DND-41 (cell line): Measurements from ENCODE around the gene BAZ1A.

Experiments
- ATAC-seq: fragments of 200-7000 bp; cut with Tn5 transposase; 3 replicates; pipeline ENCODE4 v1.9.1; 2021; ENCODE audit warnings: low read depth; ENCODE audit not compliant: insufficient read depth
- DNase-seq: peaks from one replicate; pipeline ENCODE4 v3.0.0-alpha.2; 2020
- H2AFZ ChIP-seq: 2 replicates; pipeline ENCODE4 v1.6.0; 2012; ENCODE audit warnings: low read depth, low read length
- H3K27ac ChIP-seq: 2 replicates; pipeline ENCODE4 v1.5.1; 2012; ENCODE audit warnings: low read length, inconsistent platforms
- H3K27me3 ChIP-seq: fragments of 200-600 bp; sonication (generic); 2 replicates; pipeline ENCODE4 v1.6.0; 2012; ENCODE audit warnings: low read length, mild to moderate bottlenecking, inconsistent platforms; ENCODE audit not compliant: insufficient read depth, poor library complexity
- H3K36me3 ChIP-seq: 2 replicates; pipeline ENCODE4 v1.5.1; 2012; ENCODE audit warnings: low read length, inconsistent platforms; ENCODE audit not compliant: insufficient read depth
- H3K4me1 ChIP-seq: 2 replicates; pipeline ENCODE4 v1.5.1; 2012; ENCODE audit warnings: mild to moderate bottlenecking, low read length; ENCODE audit not compliant: insufficient read depth
- H3K4me2 ChIP-seq: 2 replicates; pipeline ENCODE4 v1.6.0; 2012; ENCODE audit warnings: mild to moderate bottlenecking, moderate library complexity, low read length, inconsistent platforms; ENCODE audit not compliant: insufficient read depth
- H3K4me3 ChIP-seq, 2 experiments: fragments of 200-600 bp in 1 of 2; shearing (Covaris generic) in 1 of 2; 2 replicates each; pipeline ENCODE4 v1.5.1; 2012 to 2016; ENCODE audit warnings: inconsistent platforms in 2 of 2, low read length in 2 of 2, mild to moderate bottlenecking in 2 of 2, low read depth in 1 of 2, moderate library complexity in 1 of 2
- H3K79me2 ChIP-seq: 2 replicates; pipeline ENCODE4 v1.6.0; 2012; ENCODE audit warnings: low read length, inconsistent platforms; ENCODE audit not compliant: insufficient read depth
- H3K9ac ChIP-seq: 2 replicates; pipeline ENCODE4 v1.6.0; 2012; ENCODE audit warnings: low read depth, mild to moderate bottlenecking, inconsistent platforms, low read length, moderate library complexity
- H3K9me3 ChIP-seq: 2 replicates; pipeline ENCODE4 v1.5.1; 2012; ENCODE audit warnings: low read length, moderate library complexity, mild to moderate bottlenecking, inconsistent platforms; ENCODE audit not compliant: insufficient read depth, severe bottlenecking
- H4K20me1 ChIP-seq: 2 replicates; pipeline ENCODE4 v1.6.0; 2012; ENCODE audit warnings: low read length; ENCODE audit not compliant: insufficient read depth
- EZH2 ChIP-seq: IDR thresholded peaks from 3 replicates; pipeline ENCODE4 v1.6.1; 2012; ENCODE audit warnings: borderline replicate concordance, low read depth, mild to moderate bottlenecking, moderate library complexity, low read length, inconsistent platforms; ENCODE audit not compliant: severe bottlenecking
- TF ChIP-seq, protein P1 (sequence below): IDR thresholded peaks from 2 replicates; pipeline ENCODE4 v1.5.1; 2012; ENCODE audit warnings: borderline replicate concordance, low read length, moderate library complexity, mild to moderate bottlenecking; ENCODE audit not compliant: poor library complexity, severe bottlenecking; ENCODE audit errors: extremely low read depth

Gene BAZ1A, protein sequence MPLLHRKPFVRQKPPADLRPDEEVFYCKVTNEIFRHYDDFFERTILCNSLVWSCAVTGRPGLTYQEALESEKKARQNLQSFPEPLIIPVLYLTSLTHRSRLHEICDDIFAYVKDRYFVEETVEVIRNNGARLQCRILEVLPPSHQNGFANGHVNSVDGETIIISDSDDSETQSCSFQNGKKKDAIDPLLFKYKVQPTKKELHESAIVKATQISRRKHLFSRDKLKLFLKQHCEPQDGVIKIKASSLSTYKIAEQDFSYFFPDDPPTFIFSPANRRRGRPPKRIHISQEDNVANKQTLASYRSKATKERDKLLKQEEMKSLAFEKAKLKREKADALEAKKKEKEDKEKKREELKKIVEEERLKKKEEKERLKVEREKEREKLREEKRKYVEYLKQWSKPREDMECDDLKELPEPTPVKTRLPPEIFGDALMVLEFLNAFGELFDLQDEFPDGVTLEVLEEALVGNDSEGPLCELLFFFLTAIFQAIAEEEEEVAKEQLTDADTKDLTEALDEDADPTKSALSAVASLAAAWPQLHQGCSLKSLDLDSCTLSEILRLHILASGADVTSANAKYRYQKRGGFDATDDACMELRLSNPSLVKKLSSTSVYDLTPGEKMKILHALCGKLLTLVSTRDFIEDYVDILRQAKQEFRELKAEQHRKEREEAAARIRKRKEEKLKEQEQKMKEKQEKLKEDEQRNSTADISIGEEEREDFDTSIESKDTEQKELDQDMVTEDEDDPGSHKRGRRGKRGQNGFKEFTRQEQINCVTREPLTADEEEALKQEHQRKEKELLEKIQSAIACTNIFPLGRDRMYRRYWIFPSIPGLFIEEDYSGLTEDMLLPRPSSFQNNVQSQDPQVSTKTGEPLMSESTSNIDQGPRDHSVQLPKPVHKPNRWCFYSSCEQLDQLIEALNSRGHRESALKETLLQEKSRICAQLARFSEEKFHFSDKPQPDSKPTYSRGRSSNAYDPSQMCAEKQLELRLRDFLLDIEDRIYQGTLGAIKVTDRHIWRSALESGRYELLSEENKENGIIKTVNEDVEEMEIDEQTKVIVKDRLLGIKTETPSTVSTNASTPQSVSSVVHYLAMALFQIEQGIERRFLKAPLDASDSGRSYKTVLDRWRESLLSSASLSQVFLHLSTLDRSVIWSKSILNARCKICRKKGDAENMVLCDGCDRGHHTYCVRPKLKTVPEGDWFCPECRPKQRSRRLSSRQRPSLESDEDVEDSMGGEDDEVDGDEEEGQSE (N-terminal part only)

DNA sequence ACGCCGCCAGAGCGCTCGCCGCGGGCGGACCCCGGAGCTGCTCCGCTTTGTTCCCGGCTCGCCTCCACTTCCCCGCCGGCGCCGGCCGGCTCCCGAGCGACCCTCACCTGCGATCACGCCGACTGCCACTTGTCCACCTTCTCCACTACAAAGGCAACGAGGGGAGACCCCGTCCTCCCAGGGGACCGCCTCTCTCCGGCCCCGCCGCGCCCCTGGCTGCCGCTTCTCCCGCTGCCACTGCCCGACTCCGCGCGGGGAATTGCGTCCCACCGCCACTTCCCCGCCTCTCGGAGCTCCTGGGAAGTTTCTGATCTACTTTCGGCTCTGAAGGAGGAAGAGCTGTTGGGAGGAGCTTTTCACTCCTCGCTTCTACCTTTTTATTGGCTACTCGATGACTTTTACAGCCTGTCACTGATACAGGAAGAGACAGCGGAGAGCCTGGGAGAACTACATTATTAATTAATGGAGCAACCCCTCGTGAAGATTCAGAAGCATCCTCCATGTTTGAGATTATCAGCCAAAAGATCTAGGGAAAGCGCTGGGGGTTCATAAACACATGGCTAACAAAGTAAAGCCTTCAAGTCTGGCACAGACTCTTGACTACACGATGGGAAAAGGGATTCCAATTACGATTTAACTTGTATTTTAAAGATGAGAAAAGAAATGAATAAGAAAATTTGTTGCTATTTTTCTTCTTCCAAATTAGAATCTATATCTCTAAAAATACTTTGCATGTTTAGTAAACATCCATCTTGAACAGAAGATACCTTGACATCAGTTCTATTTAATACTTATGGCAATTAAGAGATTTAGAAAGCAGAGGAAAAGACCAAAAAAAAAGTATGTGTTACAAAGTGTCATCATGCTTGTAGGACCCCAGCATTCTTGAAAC, at the start of gene BAZ1A:
Gene BAZ1A (minus strand): TSS at position 330 of the 892 bp plus-strand sequence. CDS start 756 bp downstream, outside the sequence.
- Histone ChIP-seq H4K20me1 (peaks cover 19% of the 10 kb centered on the region), H3K36me3 (peaks cover 22% of the 10 kb centered on the region), H3K4me3 (peak within 1 kb of the TSS; percentile 94 to 96), H3K9ac (peak within 1 kb of the TSS; percentile 90), H3K4me1 (peaks cover 37% of the 10 kb centered on the region), H2AFZ (peak within 1 kb of the TSS; percentile 73), H3K27me3 (no peaks in the 10 kb centered on the region), H3K9me3 (no peaks in the 10 kb centered on the region), H3K4me2 (peak within 1 kb of the TSS; percentile 67), H3K79me2 (peaks cover 57% of the 10 kb centered on the region), H3K27ac (peak within 1 kb of the TSS; percentile 83)
- peak; percentile 65 for ATAC-seq
- TF ChIP-seq EZH2: no peak
- TF ChIP-seq, protein P1, sequence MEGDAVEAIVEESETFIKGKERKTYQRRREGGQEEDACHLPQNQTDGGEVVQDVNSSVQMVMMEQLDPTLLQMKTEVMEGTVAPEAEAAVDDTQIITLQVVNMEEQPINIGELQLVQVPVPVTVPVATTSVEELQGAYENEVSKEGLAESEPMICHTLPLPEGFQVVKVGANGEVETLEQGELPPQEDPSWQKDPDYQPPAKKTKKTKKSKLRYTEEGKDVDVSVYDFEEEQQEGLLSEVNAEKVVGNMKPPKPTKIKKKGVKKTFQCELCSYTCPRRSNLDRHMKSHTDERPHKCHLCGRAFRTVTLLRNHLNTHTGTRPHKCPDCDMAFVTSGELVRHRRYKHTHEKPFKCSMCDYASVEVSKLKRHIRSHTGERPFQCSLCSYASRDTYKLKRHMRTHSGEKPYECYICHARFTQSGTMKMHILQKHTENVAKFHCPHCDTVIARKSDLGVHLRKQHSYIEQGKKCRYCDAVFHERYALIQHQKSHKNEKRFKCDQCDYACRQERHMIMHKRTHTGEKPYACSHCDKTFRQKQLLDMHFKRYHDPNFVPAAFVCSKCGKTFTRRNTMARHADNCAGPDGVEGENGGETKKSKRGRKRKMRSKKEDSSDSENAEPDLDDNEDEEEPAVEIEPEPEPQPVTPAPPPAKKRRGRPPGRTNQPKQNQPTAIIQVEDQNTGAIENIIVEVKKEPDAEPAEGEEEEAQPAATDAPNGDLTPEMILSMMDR: no peak
- peak; percentile 70 for DNase-seq

DNA sequence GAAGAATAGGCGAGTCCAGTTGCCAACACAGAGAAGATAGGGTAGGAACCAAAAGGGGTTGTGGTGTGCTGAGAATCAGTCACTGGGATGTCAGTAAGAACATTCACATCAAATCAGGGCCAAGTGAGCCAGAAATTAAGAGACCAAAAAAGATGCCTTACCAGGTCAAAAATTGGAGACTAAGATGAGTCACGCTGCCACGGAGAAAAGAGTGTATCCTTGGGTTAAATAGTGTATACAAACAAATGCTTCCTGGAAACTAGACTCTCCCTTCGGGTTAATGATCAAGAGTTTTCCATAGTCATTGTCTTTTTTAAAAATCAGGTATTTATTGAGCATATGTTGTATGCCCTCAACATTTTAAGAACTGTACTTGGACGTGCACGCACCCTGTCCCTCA, 45.2 kb upstream of the BAZ1A start:
- Histone ChIP-seq H3K27me3 (no peaks in the 10 kb centered on the region), H3K9me3 (no peaks in the 10 kb centered on the region)

DNA sequence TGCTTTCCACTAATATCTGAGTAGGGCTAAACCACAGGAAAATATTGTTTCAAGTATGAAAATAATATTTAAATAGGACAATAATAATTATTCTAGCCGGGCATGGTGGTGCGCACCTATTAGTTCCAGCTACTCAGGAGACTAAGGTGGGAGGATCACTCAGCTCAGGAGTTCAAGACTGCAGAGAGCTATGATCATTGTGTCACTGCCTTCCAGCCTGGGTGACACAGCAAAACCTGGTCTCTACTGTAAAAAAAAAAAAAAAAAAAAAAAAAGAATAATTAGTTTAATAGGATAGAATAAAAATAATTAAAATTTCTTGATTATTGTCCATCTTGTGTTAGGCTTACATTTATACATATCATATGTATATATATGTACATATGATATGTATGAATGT, 38.5 kb upstream of the BAZ1A start:
- no peaks in the 10 kb centered on the region for H4K20me1 ChIP-seq
- no peak for DNase-seq
- H3K4me2 ChIP-seq: no peak overlapping the region

More for the DNA sequence above, 45.2 kb upstream of the BAZ1A start:
- H2AFZ ChIP-seq: no peak overlapping the region
- DNase-seq: no peak
- H3K79me2 ChIP-seq: no peaks in the 10 kb centered on the region
- H3K9ac ChIP-seq: no peak overlapping the region
- H3K27ac ChIP-seq: no peak overlapping the region
- no peak overlapping the region for H3K4me3 ChIP-seq
- H3K36me3 ChIP-seq: no peaks in the 10 kb centered on the region
- no peak overlapping the region for H3K4me2 ChIP-seq
- H3K4me1 ChIP-seq: no peaks in the 10 kb centered on the region
- H4K20me1 ChIP-seq: no peaks in the 10 kb centered on the region
- TF ChIP-seq, protein P1: no peak
- no peak for TF ChIP-seq EZH2
- no peak for ATAC-seq

More for the DNA sequence above, 38.5 kb upstream of the BAZ1A start:
- Histone ChIP-seq H3K27me3 (no peaks in the 10 kb centered on the region), H3K9me3 (no peaks in the 10 kb centered on the region), H3K79me2 (no peaks in the 10 kb centered on the region), H3K4me1 (no peaks in the 10 kb centered on the region), H3K4me3 (no peak overlapping the region), H3K9ac (no peak overlapping the region), H3K36me3 (no peaks in the 10 kb centered on the region), H3K27ac (no peak overlapping the region), H2AFZ (no peak overlapping the region)
- TF ChIP-seq, protein P1: no peak
- no peak for TF ChIP-seq EZH2
- no peak for ATAC-seq
